ENCODE data around the gene NAA35. TPM values are rescaled to one million over a fixed set of nuclear protein-coding genes. Genes with fewer than 3 reads are reported as not detected.

NAA35 gene
- total and polyA plus RNA-seq, 2 donors (not counting 3 experiments of a cell fraction or from before 2014, with no cell fraction given) = 7.9 to 22.5 TPM

DNA sequence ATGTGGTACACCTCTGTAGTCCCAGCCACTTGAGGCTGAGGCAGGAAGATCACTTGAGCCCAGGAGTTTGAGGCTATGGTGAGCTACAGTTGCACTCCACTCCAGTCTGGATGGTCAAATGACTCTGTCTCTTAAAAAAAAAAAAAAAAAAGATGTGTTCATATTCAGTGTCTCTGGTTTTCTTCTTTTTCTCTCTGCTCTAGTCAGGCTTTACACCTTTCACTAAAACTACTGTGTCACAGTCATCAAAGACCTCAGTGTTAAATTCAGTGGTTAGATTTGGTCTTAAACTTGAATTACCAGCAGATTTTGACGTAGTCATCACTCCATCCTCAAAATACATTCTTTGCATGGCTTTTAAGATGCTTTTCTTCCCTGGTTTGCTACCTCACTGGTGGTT is 28.8 kb downstream of the NAA35 start:
- H3K9ac ChIP-seq (replicated peaks; ENCODE audit: extremely low read depth, insufficient read depth, low read length) = no peak overlapping the region
- no peaks in the 10 kb centered on the region for H3K9me1 ChIP-seq (replicated peaks; ENCODE audit: control insufficient read depth, extremely low read depth, insufficient read depth, low read length)
- CTCF ChIA-PET = no interaction called here
- FAIRE-seq (no peak), DNase-seq (ENCODE audit: low read depth, low spot score) (no peak)
- H2AFZ ChIP-seq (ENCODE audit: low read depth, low read length) = no peak overlapping the region
- no peaks in the 10 kb centered on the region for H3K4me1 ChIP-seq (ENCODE audit: control insufficient read depth, extremely low read depth, insufficient read depth, low read length)
- H3K27me3 ChIP-seq (ENCODE audit: control insufficient read depth in 2 of 2, insufficient read depth in 2 of 2, low read length in 2 of 2) = no peaks in the 10 kb centered on the region
- POLR2A ChIA-PET = no interaction called here
- H3K27ac ChIP-seq (ENCODE audit: insufficient read depth, low read depth, low read length) = no peak overlapping the region
- TF ChIP-seq, protein P1, sequence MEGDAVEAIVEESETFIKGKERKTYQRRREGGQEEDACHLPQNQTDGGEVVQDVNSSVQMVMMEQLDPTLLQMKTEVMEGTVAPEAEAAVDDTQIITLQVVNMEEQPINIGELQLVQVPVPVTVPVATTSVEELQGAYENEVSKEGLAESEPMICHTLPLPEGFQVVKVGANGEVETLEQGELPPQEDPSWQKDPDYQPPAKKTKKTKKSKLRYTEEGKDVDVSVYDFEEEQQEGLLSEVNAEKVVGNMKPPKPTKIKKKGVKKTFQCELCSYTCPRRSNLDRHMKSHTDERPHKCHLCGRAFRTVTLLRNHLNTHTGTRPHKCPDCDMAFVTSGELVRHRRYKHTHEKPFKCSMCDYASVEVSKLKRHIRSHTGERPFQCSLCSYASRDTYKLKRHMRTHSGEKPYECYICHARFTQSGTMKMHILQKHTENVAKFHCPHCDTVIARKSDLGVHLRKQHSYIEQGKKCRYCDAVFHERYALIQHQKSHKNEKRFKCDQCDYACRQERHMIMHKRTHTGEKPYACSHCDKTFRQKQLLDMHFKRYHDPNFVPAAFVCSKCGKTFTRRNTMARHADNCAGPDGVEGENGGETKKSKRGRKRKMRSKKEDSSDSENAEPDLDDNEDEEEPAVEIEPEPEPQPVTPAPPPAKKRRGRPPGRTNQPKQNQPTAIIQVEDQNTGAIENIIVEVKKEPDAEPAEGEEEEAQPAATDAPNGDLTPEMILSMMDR (IDR thresholded peaks at IDR 0.05; ENCODE audit: extremely low read depth in 1 of 2, insufficient read depth in 1 of 2, low read depth in 1 of 2, low read length in 2 of 2) = no peak
- TF ChIP-seq MYC (IDR thresholded peaks at IDR 0.05; ENCODE audit: low read depth, low read length) (no peak), POLR2AphosphoS5 (IDR thresholded peaks at IDR 0.05; ENCODE audit: insufficient read depth, low read depth, low read length) (no peak), GATA2 (IDR thresholded peaks at IDR 0.05; ENCODE audit: insufficient read depth, insufficient read length, low read depth, low read length) (no peak), POLR2A (IDR thresholded peaks at IDR 0.05; ENCODE audit: low read depth, low read length) (no peak), EZH2 (IDR thresholded peaks at IDR 0.05; ENCODE audit: borderline replicate concordance, low read depth, low read length, severe bottlenecking) (no peak), FOS (IDR thresholded peaks at IDR 0.05; ENCODE audit: borderline replicate concordance, insufficient read depth, low read length) (no peak), JUN (IDR thresholded peaks at IDR 0.05; ENCODE audit: borderline replicate concordance, insufficient read depth, insufficient read length, low read depth) (no peak)
- TF ChIP-seq, protein P2, sequence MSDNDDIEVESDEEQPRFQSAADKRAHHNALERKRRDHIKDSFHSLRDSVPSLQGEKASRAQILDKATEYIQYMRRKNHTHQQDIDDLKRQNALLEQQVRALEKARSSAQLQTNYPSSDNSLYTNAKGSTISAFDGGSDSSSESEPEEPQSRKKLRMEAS (IDR thresholded peaks at IDR 0.05; ENCODE audit: insufficient read depth, insufficient read length) = no peak
- dilution Hi-C loops (cut with MboI; ENCODE audit: extremely low pct_ligation_motif_present, low sequenced_read_pairs) (no loop called here), intact Hi-C loops (cut with micrococcal nuclease) (no loop called here)
- H3K4me3 ChIP-seq (replicated peaks in 1 of 3; ENCODE audit: insufficient read depth in 1 of 3, low read depth in 1 of 3, low read length in 3 of 3) = no peak overlapping the region
- H3K4me2 ChIP-seq (ENCODE audit: insufficient read depth, low read length) = no peak overlapping the region
- H3K79me2 ChIP-seq (ENCODE audit: control insufficient read depth, insufficient read depth, low read length) = no peaks in the 10 kb centered on the region
- no peaks in the 10 kb centered on the region for H3K9me3 ChIP-seq (replicated peaks; ENCODE audit: control insufficient read depth, insufficient read depth, low read length)
- H3K36me3 ChIP-seq (ENCODE audit: control insufficient read depth in 2 of 2, extremely low read depth in 1 of 2, insufficient read depth in 2 of 2, low read length in 2 of 2) = peaks cover 3 to 6% of the 10 kb centered on the region in 2 experiments
- H4K20me1 ChIP-seq (replicated peaks; ENCODE audit: control insufficient read depth, extremely low read depth, insufficient read depth, low read length) = no peaks in the 10 kb centered on the region
- BruUV-seq (replicated peaks) = no TSS peak
